ENCODE results near the gene FKBP8.

DNA sequence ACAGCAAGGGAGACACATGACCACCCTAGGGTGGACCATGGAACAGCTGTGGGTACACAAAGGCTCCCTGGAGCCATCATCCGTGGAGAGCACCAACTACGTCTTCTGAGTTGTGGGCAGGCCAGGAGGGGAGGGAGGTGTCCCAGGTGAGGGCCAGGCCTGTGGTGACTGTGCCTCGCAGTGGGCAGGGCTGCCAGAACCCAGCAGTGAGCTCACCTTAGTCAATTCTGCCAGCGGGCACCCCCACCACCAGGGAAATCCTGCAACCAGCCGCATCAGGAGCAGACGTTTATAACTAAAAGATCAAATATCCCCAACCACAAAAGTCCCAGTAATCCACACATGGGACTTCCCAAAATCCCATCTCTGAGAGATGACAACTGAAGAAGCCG lies 41.1 kb downstream of the FKBP8 start:
- TF ChIP-seq POLR2A (IDR thresholded peaks at IDR 0.05): no peak
- TF ChIP-seq CTCF (IDR thresholded peaks at IDR 0.05): no peak
- no peak for TF ChIP-seq POLR2AphosphoS5 (IDR thresholded peaks at IDR 0.05)
- TF ChIP-seq EP300 (IDR thresholded peaks at IDR 0.05): no peak
